Retinal pigment epithelial cell (primary cell): ENCODE results near the gene PYGB.

Experiments
- DNase-seq: peaks from one replicate; pipeline ENCODE4 v3.0.0-alpha.2; 2010; ENCODE audit warnings: low read depth
- H3K4me3 ChIP-seq: 2 replicates; pipeline ENCODE4 v1.5.1; 2011; ENCODE audit warnings: mild to moderate bottlenecking, low read length, control low read depth, moderate library complexity
- CTCF ChIP-seq: conservative IDR thresholded peaks from 2 replicates; pipeline ENCODE4 v1.5.1; 2011; ENCODE audit warnings: low read depth, low read length, control low read depth, inconsistent platforms

Gene PYGB

GRCh38 chr20:25287631-25288290 lies 39.9 kb downstream of the PYGB start:
- H3K4me3 ChIP-seq, result no peak overlapping the region
- TF ChIP-seq CTCF, result no peak
- DNase-seq, result no peak

GRCh38 chr20:25288291-25289181 lies 40.7 kb downstream of the PYGB start:
- no peak for TF ChIP-seq CTCF
- no peak overlapping the region for H3K4me3 ChIP-seq
- no peak for DNase-seq

- no peak for DNase-seq
Observed at GRCh38 chr20:25289886-25290597, 42.2 kb downstream of the PYGB start.

GRCh38 chr20:25290646-25291431 lies 43.0 kb downstream of the PYGB start:
- TF ChIP-seq CTCF, result no peak
- no peak for DNase-seq
- no peak overlapping the region for H3K4me3 ChIP-seq

More at GRCh38 chr20:25289886-25290597, 42.2 kb downstream of the PYGB start:
- no peak overlapping the region for H3K4me3 ChIP-seq
- TF ChIP-seq CTCF, result no peak

- TF ChIP-seq CTCF, result no peak
- no peak for DNase-seq
- H3K4me3 ChIP-seq, result no peak overlapping the region
Observed at GRCh38 chr20:25291432-25292133, 43.7 kb downstream of the PYGB start.
